DMS153 (cell line): ENCODE measurements around the gene CFAP74.

Experiments
- DNase-seq: peaks from one replicate; lab custom pipeline; 2025; lab: John Stamatoyannopoulos, UW

CFAP74 gene

DNA sequence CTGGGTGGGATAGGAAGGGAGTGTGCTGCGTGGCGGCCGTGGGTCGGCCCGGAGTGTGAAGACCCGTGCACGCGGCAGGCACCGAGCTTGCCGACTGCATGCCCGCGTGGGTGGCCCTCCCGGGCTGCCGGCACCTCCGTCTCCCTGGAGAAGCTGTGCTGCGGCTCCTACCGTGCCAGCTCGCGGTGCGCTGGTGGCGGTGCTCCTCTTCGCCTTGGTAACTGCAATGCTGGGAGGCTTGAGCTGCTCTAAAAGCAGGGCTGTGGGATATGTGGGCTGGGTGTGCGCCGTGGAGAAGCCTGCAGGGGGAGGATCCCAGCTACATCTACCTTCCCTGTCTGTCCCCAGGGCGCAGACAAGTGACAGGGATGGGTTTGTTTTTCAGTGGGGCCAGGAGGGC is 18.0 kb upstream of the CFAP74 start:
- no peak for DNase-seq

DNA sequence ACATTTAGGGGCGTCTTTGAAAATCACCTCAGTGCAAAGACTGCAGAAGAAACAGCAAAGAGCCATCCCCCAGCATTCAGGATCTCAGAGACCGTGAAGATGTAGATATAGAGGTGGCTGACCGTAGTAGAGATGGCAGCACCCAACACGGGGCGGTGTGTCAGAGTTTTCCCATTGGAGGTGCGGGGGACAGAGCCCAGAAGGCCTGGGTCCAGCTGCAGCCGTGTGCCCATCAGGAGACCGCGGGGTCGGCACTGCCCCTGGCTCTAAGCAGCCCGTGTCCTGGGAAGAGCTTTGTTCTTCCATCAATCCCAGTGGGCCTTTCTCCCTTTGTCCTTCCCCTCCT is 16.7 kb upstream of the CFAP74 start:
- DNase-seq = no peak

DNA sequence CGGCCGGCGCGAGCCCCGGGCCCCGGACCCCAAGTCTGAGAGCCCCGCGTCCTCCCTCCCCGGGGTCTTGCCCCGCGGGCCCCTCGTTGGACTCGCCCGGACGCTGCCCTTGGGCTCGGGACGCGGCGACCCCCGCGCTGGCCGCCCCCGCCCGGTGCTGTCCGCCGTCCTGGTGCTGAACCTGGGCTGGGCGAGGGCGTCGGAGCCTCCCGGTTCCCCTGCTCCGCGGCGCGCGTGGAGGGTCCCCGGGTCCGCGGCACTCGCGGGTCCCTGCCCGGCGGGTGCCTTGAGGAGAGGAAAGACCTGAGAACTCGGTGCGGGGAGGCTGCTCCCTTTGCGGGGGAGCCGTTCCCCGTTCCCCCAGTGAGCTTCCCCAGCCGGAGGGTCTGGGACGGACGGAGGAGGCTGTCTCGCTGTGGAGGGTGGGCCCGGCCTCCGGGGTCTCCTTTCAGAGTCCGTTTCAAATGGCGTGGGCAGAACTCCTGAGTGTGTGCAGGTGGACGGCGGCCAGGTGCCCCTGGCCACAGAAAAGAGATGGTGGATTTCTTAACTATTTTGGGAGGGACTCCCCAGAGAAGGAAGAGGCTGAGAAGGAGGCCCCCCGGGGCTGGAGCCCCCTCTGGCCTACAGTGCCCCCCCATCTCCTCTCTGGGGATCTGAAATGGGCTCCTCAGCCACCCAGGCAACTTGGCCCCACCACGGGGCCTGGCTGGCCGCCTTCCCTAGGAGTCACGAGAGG is 16.2 kb upstream of the CFAP74 start:
- DNase-seq = no peak

DNA sequence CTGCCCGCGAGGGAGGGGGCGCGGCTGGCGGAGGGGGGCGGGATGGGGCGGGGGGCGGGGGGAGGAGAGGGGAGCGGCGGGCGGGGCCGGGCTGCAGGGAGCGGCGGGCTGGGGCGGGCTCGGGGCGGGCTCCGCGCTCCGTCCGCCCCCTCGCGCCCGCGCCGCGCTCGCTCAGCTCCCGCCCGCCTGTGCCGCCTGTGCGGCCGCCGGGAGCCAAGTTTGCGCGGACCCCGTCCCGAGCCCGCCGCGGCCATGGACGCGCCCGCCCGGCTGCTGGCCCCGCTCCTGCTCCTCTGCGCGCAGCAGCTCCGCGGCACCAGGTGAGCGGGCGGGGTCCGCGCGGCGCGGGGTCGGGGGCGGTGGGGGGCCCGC is 15.6 kb upstream of the CFAP74 start, which contains the start of gene GABRD:
Gene GABRD (plus strand): TSS at position 174 of the 372 bp plus-strand sequence. CDS start 79 bp downstream, at position 253.
- no peak for DNase-seq

DNA sequence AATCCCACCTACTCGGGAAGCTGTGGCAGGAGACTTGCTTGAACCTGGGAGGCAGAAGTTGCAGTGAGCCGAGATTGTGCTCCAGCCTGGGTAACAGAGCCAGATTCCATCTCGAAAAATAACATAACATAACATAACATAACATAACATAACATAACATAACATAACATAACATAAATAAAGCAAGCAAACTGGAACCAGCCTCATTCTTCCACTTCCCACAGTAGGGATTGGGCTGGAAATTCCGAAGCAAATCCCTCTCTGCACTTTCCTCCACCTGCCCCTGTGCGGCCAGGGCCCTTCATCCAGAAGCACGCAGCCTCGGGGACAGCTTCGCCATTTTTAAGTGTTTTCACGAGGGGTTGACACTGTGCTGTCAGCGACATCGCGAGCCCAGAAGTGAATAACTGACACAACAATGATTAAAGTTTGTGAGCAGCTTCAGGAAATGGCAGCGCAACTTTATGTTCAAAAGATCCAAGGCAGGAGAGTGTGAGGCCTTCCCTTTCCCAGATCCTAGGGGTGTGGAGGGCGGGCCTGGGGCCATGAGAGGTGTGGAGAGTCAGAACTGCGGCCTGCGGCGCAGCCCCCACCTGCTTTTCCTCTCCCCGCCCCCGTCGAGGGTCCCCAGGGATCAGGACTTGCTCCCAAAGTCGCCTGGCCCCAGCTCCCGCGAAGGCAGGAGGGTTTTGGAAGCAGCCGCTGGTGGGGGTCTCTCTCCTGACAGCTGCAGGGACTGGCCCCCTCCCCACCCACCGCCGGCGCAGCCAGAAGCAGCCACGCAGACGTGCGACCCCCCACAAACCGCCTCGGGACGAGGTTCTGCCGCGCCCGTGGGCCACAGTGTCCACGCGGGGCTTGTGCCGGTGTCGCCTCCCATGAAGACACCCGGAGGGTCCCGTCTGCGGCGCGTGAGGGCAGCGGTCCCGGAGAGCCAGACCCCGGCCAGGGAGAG is 14.9 kb upstream of the CFAP74 start:
- DNase-seq = no peak

DNA sequence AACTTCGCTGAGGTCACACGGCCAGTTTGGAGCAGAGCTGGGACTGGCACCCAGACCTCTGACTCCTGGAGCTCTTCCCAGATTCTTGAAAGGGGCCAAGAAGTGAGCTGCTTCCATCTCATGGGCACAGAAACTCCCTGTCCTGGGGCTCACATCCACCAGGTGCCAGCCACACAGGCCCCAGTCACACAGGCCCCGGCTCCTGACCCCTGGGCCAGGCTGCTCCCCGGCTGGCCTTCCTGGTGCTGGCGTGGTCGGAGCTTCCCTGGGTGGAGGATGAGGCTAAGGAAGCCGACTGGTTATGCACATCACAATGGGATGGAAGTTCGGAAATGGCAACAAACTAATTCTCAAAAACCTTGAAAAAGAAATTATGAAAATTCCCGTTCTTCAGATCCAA is 12.5 kb upstream of the CFAP74 start:
- no peak for DNase-seq

DNA sequence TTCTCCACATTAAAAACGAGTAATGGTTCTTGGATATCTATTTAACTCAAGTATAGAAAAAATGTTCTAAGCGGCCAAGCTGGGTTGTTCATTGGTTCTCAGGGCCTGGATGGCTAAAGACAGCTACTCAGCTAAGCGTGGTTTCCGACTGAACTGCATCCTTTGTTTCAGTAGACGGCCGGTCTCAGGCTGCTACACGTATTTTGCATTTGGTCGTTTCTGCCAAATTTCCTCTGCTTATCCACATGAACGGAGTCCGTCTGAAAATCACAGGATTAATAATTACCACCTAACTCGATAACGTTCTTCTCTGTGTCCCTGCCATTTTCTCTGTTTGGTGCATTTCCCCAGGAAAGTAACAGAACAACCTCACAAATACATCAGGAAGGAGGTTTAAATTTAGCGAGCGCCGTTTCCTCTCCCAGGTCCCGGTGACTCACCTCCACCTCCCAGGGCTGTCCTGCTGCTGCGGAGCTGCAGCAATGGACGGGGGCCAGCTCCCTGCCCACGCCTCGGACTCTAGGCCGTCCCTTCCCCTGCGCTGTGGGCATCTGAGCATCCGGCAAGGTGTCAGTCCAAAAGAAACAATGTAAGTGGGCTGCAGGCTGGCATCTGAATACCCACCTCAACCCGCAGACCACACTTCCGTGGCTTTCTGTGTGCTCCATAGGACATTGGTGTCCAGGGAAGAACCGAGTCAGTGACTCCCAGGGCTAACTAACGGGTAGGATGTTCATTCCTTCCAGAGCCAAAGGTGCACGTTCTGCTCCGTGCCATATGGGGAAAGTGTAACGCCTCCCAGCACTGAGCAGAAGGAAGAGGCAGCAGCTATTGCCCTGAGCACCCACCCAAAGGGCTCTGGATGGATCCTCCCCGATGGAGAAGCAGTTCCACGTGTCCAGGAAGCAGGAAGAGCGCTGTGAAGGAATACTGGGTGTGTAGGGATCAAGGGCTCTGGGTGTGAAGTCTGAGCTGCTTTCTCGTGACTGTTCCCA is 11.5 kb upstream of the CFAP74 start:
- DNase-seq = no peak

DNA sequence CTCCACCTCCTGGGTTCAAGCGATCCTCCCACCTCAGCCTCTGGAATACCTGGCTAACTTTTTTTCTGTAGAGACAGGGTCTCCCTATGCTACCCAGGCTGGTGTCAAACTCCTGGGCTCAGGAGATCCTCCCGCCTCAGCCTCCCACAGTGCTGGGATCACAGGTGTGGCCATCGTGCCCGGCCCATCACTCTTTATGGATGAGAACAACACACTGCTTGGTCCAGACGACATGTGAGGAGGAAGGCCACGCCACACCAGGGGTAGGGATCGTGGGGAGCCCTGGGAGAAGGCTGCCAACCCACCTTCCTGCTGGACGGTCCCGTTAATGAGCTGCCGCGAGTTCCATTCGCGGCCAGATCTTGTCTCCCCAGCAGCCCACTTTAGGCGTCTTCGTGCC is 10.6 kb upstream of the CFAP74 start:
- DNase-seq = no peak

DNA sequence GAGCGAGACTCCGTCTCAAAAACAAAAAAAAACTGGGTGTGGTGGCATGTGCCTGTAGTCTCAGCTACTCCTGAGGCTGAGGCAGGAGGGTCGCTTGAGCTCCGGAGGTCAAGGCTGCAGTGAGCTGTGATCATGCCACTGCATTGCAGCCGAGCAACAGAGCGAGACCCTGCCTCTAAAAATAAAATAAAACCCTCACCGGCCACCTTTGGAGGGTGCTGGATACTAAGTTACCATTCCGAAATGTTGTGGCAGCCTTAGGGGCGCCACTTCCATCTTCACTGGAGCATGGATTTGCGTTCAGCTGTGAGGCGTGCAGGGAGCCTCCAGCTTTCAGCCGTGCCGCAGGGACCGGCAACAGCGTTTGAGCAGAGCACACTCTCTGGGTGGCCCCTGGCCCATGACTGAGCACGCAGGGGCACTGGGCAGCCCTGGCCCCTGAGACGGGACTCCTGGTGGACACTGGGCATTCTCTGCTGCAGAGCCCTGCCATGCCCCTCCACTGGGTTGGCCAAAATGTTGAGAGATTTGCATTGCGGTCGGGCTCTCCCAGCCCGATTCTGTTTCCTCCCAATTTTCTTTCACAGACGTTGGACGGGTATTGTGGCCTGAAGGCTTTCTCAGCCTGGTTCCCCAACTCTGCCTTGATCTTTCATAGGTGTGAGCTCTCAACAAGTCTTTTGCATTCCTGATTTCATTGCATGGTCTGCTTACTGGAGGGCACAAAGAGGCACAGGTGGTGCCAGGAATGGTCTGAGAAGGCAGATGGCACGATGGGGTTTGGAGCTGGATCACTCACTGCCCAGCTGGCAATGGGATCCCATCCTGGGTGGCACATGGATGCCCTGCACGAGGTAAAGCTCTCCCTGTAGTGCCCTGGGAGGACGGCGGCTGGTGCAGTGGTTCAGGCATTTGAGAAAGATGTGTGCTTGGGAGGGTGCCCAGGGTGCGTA is 5.8 kb upstream of the CFAP74 start:
- no peak for DNase-seq

DNA sequence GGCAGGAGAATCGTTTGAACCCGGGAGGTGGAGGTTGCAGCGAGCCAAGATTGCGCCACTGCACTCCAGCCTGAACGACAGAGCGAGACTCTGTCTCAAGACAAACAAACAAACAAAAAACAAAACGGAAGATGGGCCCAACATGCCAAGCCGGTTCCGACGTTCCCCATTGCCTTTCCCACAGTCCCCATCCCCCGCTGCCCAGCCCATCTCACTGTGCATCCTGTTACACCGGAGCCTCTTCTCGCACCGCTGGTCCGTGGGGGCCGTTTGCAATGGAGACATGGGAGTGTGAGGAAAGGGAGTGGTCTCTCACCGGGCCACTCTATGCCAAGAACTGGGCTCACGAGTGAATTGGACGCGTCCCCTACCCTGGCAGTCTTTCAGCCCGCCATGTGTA is 1.3 kb upstream of the CFAP74 start:
- DNase-seq = no peak

DNA sequence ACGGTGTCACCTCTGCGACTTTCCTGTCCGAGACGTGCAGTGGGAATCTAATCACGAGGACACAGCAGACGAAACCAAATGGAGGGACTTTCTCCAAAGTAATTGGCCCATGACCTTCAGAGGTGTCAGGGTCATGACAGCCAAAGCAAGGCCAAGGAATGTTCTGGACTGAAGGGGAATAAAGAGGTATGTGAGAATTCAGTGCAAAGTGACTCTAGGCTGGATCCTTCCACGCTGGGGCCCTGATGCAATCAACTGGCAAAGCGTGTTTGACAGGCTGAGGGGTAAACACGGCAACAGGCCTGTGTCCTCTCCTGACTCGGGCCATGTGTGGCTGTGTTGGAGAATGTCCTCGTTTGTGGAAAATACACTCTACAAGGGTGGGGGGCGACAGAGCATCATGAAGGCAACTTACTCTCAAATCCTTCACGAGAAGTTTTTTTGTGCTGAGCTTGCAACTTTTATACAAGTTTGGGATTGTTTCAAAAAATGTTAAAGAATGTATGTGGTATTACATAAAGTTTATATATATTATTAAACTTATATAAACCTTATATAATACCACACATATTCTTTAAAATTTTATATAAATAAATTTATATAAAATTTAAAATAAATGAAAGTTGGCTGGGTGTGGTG is 1.7 kb downstream of the CFAP74 start:
- DNase-seq = no peak

DNA sequence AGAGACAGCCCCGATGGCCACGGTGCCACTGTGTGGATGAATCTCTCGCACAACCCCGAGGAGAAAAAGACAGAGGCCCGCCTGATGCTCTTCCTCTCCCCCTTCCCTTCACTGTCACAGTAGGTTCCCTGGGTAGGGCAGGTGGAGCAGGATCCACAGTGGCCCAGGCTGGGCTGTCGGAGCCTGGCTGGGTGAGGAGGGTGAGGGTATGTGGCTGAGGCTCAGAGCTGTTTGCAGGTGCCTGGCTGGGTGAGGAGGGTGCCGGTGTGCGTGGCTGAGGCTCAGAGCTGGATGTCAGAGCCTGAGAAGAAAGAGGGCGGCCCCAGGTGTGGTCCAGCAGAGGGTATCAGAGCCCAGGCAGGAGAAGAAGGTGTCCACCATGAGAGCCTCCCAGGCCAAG is 2.7 kb downstream of the CFAP74 start:
- no peak for DNase-seq

DNA sequence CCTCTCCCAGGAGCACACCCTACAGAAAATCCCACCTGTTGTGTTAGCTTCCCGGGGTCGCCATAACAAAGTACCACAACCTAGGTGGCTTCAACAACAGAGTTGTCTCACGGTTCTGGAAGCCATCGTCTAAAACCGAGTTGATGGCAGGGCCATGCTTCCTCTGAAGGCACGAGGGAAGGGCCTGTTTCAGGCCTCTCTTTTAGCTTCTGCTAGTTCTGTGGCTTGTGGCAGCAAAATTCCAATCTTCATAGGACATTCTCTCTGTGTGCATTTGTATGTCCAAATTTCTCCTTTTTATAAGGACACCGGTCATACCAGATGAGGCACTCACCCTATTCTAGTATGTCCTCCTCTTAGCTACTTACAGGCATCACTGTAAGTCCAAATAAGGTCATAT is 3.2 kb downstream of the CFAP74 start:
- DNase-seq = no peak

DNA sequence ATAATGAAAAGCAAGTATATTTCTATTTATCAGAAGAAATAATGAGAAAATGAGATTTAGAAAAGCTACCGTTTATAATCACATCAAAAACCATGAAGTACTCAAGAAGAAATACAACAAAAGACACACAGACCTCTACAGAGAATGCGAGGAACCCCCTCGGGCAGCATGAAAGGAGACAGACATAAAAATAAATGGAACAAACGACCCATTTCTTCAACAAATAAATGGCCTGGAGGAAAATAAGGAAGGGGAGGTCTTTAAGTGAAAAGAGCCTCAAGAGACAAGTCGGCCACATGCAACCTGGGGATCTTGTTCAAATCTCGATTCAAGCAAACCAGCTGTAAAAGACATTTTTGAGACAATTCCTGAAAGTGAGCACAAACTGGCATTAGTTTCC is 6.0 kb downstream of the CFAP74 start:
- no peak for DNase-seq

DNA sequence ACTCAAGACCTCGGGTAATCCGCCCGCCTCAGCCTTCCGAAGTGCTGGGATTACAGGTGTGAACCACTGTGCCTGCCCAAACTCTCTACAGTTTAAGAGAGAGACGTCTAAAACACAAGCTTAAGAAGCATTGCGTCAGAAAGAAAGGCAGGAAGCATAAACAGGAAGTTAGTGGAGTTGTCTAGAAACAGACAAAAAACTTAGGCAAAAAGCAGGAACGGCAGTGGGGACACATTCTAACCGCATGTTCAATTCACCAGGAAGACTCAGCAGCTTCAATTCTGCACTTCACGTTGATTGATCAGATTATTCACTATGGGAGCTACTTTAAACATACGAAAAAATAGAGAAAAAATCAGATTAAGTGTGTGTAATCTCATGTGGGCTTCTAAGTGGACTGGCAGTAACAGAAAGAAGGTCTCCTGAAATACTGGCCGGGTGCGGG is 7.4 kb downstream of the CFAP74 start:
- DNase-seq = no peak

DNA sequence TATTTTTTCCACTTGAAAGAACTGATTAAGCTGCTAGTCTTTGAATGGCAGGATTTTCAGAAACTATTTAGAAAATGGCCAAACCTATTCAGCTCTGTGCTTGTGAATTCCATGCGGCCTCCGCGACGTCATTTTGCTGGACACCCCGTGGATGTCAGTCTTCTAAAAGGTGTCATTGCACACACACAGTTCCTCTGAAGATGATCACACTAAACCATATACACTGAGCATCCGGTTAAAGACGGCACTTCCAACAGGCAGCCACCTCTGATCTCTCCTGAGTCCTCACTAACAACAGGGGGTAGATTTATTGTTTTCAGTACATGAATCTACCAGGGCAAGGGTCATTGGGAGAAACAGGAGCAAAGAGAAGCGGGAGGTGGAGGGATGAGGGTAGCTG is 9.1 kb downstream of the CFAP74 start:
- DNase-seq = no peak

DNA sequence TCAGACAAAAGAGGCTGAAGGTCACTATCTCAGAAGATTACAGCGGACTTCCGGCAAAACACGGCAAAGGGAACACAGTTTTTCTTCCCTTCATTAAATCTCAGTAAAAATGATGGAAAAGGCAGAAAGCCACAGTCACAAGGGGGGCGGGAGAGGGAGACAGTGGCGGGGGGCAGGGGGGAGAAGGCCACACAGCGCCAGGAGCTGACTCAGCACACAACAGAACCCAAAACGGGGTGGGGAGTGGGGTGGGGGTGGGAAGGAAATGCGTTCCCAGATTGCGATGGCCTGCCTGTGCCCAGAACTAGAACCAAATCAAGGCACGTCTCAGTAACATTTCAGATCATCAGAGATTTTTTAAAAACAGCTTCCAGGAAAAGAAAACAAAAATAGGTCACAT is 13.4 kb downstream of the CFAP74 start:
- DNase-seq = no peak

DNA sequence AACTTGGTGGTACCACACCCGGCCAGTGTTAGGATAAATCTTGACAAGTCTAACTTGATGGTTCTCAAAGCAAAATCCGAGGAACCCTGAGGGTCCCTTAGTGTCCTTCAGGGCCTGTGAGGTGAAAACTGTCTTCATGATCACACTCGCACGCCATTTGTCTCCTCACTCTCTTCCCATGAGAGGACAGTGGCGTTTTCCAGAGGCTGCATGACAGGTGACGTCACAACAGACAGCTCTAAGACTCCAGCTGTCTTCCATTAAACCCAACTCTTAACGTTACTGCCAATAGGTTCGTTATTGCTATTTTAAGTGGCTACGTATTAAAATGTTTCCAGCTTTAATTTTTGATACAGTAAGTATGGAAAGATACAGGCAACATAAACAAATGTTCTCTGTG is 13.8 kb downstream of the CFAP74 start:
- DNase-seq = no peak

DNA sequence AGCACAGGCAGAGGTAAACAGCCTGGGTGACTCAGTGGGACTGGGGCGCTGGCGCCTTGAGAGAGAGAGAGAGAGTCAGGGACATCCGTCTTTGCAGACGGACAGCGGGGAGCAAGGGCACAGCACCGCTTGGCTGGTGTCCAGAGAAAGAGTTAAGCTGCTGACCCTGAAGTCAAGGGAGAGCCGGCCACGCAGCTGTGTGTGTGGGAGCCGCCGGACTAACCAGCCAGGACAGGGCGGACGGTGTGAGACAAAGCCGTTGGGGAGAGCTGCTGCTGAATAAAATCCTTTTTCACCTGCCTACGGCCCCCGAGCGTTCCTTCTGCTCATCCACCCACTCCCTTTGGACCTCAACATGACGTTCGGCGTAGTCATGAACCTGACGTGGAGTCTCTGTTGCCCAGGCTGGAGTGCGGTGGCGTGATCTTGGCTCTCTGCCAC is 14.5 kb downstream of the CFAP74 start:
- DNase-seq = peak; percentile 45
